H1 (cell line): Measurements from ENCODE around the gene RPS18. TPM values are rescaled to one million over a fixed set of nuclear protein-coding genes. Genes with fewer than 3 reads are reported as not detected.

Experiments used
- ASH2L ChIP-seq: fragments of 200-600, 300-600 bp; sonication (generic); IDR thresholded peaks from one replicate; pipeline ENCODE4 v1.7.1; 2017; ENCODE audit warnings: low read length
- CBX8 ChIP-seq: fragments of 300-800, 300-1000 bp; sonication (generic); IDR thresholded peaks from 2 replicates; pipeline ENCODE4 v1.7.1; 2016; ENCODE audit warnings: low read depth, low read length, borderline replicate concordance
- CEBPB ChIP-seq: IDR thresholded peaks from 2 replicates; pipeline ENCODE4 v1.6.1; 2012; ENCODE audit warnings: low read depth, low read length
- CHD2 ChIP-seq: IDR thresholded peaks from 2 replicates; pipeline ENCODE4 v1.6.1; 2012; ENCODE audit warnings: low read length, improper control_type of control experiment
- CREB1 ChIP-seq: IDR thresholded peaks from 2 replicates; pipeline ENCODE4 v1.6.1; 2012; ENCODE audit warnings: inconsistent platforms
- EGR1 ChIP-seq: IDR thresholded peaks from 2 replicates; pipeline ENCODE4 v1.6.1; 2011; ENCODE audit warnings: low read depth, low read length, borderline replicate concordance
- EZH2 ChIP-seq: fragments of 200-600 bp; sonication (generic); IDR thresholded peaks from 2 replicates; pipeline ENCODE4 v1.7.1; 2012; ENCODE audit warnings: low read depth, mild to moderate bottlenecking, moderate library complexity, low read length, inconsistent platforms; ENCODE audit not compliant: severe bottlenecking
- GTF2F1 ChIP-seq: IDR thresholded peaks from 2 replicates; pipeline ENCODE4 v1.6.1; 2012; ENCODE audit warnings: low read depth, low read length, improper control_type of control experiment, borderline replicate concordance
- HDAC6 ChIP-seq: IDR thresholded peaks from one replicate; pipeline ENCODE4 v1.7.1; 2012; ENCODE audit warnings: low read depth, mild to moderate bottlenecking, inconsistent platforms, low read length, moderate library complexity
- KDM5A ChIP-seq: fragments of 200-600 bp; IDR thresholded peaks from 2 replicates; pipeline ENCODE4 v1.7.1; 2012; ENCODE audit warnings: mild to moderate bottlenecking, low read length, inconsistent platforms, mixed read lengths
- MAFK ChIP-seq: IDR thresholded peaks from 2 replicates; pipeline ENCODE4 v1.6.1; 2012; ENCODE audit warnings: low read depth, mild to moderate bottlenecking, improper control_type of control experiment, low read length
- POLR2AphosphoS5 ChIP-seq: IDR thresholded peaks from 2 replicates; pipeline ENCODE4 v1.6.1; 2011; ENCODE audit warnings: low read depth, low read length
- POU5F1 ChIP-seq: IDR thresholded peaks from 2 replicates; pipeline ENCODE4 v1.6.1; 2011; ENCODE audit warnings: low read depth, mild to moderate bottlenecking, low read length, moderate library complexity
- RFX5 ChIP-seq: IDR thresholded peaks from 2 replicates; pipeline ENCODE4 v1.6.1; 2011; ENCODE audit warnings: low read depth, low read length, improper control_type of control experiment, borderline replicate concordance
- SAP30 ChIP-seq: fragments of 300-600 bp; sonication (generic); IDR thresholded peaks from 2 replicates; pipeline ENCODE4 v1.7.1; 2012; ENCODE audit warnings: low read length, moderate library complexity, mild to moderate bottlenecking, inconsistent platforms; ENCODE audit not compliant: insufficient read depth, insufficient replicate concordance
- SIRT6 ChIP-seq: IDR thresholded peaks from one replicate; pipeline ENCODE4 v1.7.1; 2012; ENCODE audit warnings: low read length, inconsistent platforms
- TAF1 ChIP-seq: IDR thresholded peaks from 2 replicates; pipeline ENCODE4 v1.6.1; 2011; ENCODE audit warnings: mild to moderate bottlenecking, low read depth, low read length
- TAF7 ChIP-seq: optimal IDR thresholded peaks from 2 replicates; pipeline ENCODE3; 2011; ENCODE audit warnings: low read depth, mild to moderate bottlenecking, inconsistent platforms, low read length, moderate library complexity, borderline replicate concordance
- TBP ChIP-seq: IDR thresholded peaks from 2 replicates; pipeline ENCODE4 v1.6.1; 2011; ENCODE audit warnings: low read depth, low read length, improper control_type of control experiment
- polyA plus RNA-seq, 7 experiments: library from polyadenylated mRNA; depleted of rRNA in 3 of 7; stranded (reverse) in 5 of 7; unstranded in 2 of 7; fragments of >200 nt in 5 of 7; fragments of 200-250 nt in 2 of 7; gene quantifications; 1 replicate in 5 of 7; 2 replicates in 1 of 7; 4 replicates in 1 of 7; pipeline versions ENCODE4 v1.2.1 to v1.2.3, GENCODE V29; 2011 to 2013; ENCODE audit warnings: missing spikeins in 2 of 7, mixed read lengths in 2 of 7
- total RNA-seq: library from RNA; stranded (reverse); fragmentation: NEBNext Ultra II Directional; extraction: Animal tissue kit (Norgen Biotek cat#: 25700); gene quantifications from 2 replicates; pipeline ENCODE4 v1.2.1, GENCODE V29; 2021
- TF ChIP-seq, protein P1 (sequence below): IDR thresholded peaks from 2 replicates; pipeline ENCODE4 v1.6.1; 2012; ENCODE audit warnings: low read length, inconsistent platforms
- TF ChIP-seq, protein P2 (sequence below), 3 experiments: IDR thresholded peaks; 1 replicate in 2 of 3; 2 replicates in 1 of 3; pipeline versions ENCODE4 v1.5.1 to v1.6.1; 2011; ENCODE audit warnings: low read length in 3 of 3, mild to moderate bottlenecking in 3 of 3, inconsistent platforms in 2 of 3, low read depth in 1 of 3, moderate library complexity in 1 of 3; ENCODE audit not compliant: insufficient read depth in 1 of 3; ENCODE audit errors: control extremely low read depth in 1 of 3

The RPS18 gene
- total and polyA plus RNA-seq, 2 of the 8 experiments (the other 6 are each of a cell fraction or from before 2014, with no cell fraction given) = 2,796 to 7,099 TPM

DNA sequence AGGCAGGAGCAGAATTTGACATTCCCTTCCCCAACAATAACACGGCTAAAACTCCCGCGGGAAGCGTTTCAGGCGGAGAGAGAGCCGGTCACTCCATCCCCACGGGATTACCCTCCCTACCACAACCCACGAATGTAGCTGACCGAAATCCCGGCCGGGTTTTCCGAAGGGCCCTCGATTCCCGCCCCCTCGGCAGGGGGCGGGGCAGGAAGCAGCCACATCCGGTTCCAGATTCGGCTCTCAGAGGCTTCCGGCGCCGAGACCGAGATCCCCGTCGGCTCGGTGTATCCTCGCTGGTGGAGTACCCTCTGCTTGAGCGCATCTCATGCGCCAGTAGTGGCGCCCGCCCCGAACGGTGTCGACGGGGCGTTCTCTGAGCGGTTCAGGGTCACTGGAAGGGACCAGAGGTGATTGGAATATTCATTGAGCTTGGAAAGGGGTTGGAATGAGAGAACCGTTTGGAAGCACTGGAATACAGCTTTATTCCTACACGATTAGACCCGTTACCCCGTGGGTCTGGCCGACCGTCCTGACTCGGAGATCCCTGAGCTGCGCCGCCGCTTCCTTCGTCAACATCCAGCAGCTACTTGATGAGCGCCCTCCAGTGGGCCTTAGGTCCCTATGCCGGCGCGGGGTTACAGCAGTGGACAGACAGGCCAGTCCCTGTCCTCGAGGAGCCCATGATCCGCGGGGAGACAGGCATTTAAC lies 27.5 kb downstream of the RPS18 start (continued):
- TF ChIP-seq POU5F1 = no peak
- TF ChIP-seq, protein P1, sequence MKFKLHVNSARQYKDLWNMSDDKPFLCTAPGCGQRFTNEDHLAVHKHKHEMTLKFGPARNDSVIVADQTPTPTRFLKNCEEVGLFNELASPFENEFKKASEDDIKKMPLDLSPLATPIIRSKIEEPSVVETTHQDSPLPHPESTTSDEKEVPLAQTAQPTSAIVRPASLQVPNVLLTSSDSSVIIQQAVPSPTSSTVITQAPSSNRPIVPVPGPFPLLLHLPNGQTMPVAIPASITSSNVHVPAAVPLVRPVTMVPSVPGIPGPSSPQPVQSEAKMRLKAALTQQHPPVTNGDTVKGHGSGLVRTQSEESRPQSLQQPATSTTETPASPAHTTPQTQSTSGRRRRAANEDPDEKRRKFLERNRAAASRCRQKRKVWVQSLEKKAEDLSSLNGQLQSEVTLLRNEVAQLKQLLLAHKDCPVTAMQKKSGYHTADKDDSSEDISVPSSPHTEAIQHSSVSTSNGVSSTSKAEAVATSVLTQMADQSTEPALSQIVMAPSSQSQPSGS = peak; percentile 67; the same call in 1 of the 2 replicates
- peak; percentile 63 for TF ChIP-seq TAF1
- TF ChIP-seq CREB1 = peak; percentile 6
- TF ChIP-seq ASH2L = no peak
- TF ChIP-seq, protein P2, sequence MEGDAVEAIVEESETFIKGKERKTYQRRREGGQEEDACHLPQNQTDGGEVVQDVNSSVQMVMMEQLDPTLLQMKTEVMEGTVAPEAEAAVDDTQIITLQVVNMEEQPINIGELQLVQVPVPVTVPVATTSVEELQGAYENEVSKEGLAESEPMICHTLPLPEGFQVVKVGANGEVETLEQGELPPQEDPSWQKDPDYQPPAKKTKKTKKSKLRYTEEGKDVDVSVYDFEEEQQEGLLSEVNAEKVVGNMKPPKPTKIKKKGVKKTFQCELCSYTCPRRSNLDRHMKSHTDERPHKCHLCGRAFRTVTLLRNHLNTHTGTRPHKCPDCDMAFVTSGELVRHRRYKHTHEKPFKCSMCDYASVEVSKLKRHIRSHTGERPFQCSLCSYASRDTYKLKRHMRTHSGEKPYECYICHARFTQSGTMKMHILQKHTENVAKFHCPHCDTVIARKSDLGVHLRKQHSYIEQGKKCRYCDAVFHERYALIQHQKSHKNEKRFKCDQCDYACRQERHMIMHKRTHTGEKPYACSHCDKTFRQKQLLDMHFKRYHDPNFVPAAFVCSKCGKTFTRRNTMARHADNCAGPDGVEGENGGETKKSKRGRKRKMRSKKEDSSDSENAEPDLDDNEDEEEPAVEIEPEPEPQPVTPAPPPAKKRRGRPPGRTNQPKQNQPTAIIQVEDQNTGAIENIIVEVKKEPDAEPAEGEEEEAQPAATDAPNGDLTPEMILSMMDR (IDR thresholded peaks at IDR 0.05; ENCODE audit: control extremely low read depth in 1 of 3, insufficient read depth in 1 of 3, low read depth in 1 of 3, low read length in 3 of 3) = peak; percentile 73 to 86 (median 78)
- TF ChIP-seq RFX5 = 0 out of 2 replicates have a peak, but pooled peaks have one; percentile 29
- no peak for TF ChIP-seq KDM5A
- TF ChIP-seq EGR1 = peak; percentile 72; the same call in 1 of the 2 replicates
- peak; percentile 58 for TF ChIP-seq POLR2AphosphoS5
- TF ChIP-seq CHD2 = no peak; the same call in 1 of the 2 replicates
- TF ChIP-seq GTF2F1 = no peak
- no peak for TF ChIP-seq MAFK
- TF ChIP-seq SIRT6 = no peak
- TF ChIP-seq TAF7 = peak; percentile 71
- TF ChIP-seq EZH2 = no peak
- TF ChIP-seq SAP30 = peak; percentile 39
- TF ChIP-seq CEBPB = no peak
- TF ChIP-seq HDAC6 = no peak
- no peak for TF ChIP-seq CBX8
- no peak for TF ChIP-seq TBP
